GM12873 (cell line): Measurements from ENCODE around the gene CDAN1.

Experiments used
- CTCF ChIP-seq: IDR thresholded peaks from 2 replicates; pipeline ENCODE4 v1.5.1; 2012; ENCODE audit warnings: low read depth, mild to moderate bottlenecking, moderate library complexity, low read length, control low read depth; ENCODE audit not compliant: insufficient read depth; ENCODE audit errors: missing control alignments

Gene CDAN1

GRCh38 chr15:42675021-42675420 lies 61.9 kb downstream of the CDAN1 start:
- TF ChIP-seq CTCF: no peak

- TF ChIP-seq CTCF: no peak
Observed at GRCh38 chr15:42674472-42674871, 62.5 kb downstream of the CDAN1 start.
